Stimulated activated CD4-positive, alpha-beta T cell treated with anti-CD3 and anti-CD28 coated beads, Interleukin-1b, Interleukin-23, amount 100 ng/mL, for 1 hour (primary cell): Measurements from ENCODE around the gene NME3.

Experiments used
- DNase-seq, 2 donors: peaks; one replicate each; pipeline ENCODE4 v3.0.0-alpha.2; 2020; ENCODE audit warnings: low read depth in 2 of 2

NME3 gene

DNA sequence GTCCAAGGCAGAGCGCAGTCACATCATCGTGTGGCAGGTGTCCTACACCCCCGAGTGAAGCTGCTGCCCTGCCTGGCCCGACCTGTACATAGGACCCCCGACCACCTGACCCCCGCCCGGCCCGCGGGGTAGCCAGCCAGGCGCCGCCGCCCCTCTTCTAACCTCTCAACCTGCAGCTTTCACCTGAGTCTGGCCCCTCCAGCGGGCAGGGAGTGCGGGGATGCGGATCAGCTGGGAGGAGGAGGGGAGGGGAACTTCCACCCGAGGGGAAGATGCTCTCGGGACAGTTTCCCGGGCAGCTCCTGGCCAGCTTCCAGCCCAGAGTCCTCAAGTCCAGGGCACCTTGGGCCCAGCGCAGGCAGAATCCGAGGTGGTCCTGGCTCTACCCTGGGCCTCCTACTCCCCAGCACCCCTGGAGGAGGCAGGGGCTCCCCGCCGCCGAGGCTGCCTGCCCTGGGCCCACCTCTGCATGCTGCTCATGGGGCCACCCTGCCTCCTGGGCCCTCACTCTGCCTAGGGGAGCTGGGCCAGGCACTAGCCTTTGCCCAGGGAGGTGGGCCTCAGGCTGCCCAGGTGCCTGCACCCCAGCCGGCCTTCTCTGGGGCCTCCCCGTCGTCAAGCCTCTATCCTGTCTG, 2.5 kb downstream of the NME3 start:
- no peak for DNase-seq

DNA sequence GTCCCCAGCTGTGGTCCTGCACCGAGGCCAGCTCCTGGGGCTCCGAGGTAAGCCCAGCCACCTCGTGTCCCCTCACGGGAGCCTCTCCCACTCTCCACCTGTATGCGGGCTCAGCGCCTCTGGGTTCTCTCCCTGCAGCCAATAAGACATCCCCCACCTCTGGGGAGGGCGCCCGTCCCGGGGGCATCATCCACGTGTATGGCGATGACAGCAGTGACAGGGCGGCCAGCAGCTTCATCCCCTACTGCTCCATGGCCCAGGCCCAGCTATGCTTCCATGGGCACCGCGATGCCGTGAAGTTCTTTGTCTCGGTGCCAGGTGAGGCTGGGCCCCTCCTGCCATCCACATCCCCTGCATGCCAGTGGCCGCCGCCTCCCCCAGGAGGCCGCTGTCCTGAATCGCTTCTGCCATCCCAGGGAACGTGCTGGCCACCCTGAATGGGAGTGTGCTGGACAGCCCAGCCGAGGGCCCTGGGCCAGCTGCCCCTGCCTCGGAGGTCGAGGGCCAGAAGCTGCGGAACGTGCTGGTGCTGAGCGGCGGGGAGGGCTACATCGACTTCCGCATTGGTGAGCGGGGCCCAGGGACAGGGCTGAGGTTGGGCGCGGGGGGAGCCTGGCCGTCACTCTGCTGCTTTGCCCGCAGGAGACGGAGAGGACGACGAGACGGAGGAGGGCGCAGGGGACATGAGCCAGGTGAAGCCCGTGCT, 3.1 kb downstream of the NME3 start:
- no peak for DNase-seq

GRCh38 chr16:1767116-1767994, 4.0 kb downstream of the NME3 start:
- DNase-seq, result no peak

- DNase-seq, result no peak
These were observed 4.6 kb downstream of the NME3 start for GRCh38 chr16:1766701-1767100.

DNA sequence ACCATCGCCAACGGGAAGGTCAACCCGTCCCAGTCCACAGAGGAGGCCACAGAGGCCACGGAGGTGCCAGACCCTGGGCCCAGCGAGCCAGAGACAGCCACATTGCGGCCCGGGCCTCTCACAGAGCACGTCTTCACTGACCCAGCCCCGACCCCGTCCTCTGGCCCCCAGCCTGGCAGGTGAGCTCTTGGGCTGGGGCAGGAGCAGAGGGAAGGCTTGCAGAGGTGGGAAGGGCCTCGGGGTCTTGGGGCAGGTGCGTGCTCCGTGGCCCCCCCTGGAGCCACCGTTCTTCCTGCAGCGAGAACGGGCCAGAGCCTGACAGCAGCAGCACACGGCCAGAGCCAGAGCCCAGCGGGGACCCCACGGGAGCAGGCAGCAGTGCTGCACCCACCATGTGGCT, 5.1 kb downstream of the NME3 start:
- DNase-seq, result no peak

- DNase-seq, result no peak
These were observed 5.5 kb downstream of the NME3 start for GRCh38 chr16:1765826-1766225.

DNA sequence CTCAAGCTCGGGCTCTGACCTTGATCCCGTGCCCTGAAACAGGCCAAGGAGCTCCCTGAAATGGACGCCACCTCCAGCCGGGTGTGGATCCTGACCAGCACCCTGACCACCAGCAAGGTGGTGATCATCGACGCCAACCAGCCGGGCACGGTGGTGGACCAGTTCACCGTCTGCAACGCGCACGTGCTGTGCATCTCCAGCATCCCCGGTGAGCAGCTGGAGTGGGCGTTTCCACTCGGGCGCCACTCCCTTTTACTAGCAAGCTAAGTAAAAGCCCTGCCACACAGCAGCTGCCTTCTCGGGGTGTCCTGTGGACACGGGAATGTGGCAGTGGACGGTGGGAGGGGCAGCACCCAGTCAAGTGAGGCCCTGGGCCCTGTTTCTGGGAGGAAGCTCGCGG, 6.4 kb downstream of the NME3 start:
- no peak for DNase-seq

DNA sequence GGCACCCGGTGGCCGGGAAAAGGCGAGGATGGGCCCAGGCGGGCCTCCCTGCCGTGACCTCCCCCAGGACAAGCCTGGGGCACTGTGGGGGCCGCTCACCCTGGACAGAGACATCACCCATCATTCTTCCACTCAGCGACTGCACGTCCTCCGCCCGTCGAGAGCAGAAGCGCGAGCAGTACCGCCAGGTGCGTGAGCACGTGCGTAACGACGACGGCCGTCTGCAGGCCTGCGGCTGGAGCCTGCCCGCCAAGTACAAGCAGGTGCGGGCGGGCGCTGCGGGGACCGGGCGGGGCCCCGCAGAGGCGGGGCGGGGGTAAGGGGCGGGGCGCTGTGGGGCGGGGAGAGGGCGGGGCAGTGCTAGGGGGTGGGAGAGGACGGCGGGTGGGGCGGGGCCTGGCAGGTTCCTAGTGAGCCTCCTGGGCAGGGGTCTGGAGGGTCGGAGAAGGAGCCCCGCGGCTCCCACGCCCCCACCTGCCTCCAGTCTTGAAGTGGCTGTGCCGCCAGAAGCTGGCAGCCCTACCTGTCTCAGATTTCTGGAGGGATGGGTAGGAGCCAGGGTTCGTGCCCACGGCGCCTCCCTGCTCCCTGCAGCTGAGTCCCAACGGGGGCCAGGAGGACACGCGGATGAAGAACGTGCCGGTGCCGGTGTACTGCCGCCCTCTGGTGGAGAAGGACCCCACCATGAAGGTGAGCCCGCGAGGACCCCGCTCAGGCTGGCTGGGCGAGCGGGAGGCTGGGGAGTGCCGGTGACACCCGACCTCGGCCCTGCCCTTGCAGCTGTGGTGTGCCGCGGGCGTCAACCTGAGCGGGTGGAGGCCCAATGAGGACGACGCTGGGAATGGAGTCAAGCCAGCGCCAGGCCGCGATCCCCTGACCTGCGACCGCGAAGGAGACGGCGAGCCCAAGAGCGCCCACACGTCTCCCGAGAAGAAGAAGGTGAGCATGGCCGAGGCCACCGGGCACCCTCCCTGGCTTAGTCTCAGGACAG, 7.5 kb downstream of the NME3 start:
- DNase-seq, result no peak

GRCh38 chr16:1762879-1763520, 8.3 kb downstream of the NME3 start:
- DNase-seq, result no peak

DNA sequence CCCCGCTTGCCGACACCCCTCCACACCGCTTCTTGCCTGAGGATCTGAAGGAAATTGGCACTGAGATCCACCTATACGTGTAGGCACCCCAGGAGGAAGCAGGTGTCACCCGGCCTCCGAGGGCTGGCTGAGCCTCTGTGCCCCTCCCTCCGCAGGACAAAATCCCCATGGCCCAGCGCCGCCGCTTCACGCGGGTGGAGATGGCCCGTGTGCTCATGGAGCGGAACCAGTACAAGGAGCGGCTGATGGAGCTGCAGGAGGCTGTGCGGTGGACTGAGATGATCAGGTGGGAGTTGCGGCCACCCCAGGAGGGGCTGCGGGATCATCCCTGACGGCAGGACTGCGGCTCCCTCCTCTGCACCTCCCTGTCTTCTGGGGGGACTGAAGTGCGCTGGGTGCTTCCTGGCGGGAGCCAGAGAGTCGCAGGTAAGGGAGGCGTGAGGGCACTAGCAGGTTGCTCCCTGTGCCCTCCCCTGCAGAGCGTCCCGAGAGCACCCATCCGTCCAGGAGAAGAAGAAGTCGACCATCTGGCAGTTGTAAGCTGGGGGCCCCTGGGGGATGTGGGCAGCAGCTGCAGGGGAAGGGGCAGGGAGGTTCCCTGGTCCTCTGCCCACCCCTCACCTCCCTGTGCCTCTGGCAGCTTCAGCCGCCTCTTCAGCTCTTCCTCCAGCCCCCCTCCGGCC, 9.0 kb downstream of the NME3 start:
- no peak for DNase-seq

DNA sequence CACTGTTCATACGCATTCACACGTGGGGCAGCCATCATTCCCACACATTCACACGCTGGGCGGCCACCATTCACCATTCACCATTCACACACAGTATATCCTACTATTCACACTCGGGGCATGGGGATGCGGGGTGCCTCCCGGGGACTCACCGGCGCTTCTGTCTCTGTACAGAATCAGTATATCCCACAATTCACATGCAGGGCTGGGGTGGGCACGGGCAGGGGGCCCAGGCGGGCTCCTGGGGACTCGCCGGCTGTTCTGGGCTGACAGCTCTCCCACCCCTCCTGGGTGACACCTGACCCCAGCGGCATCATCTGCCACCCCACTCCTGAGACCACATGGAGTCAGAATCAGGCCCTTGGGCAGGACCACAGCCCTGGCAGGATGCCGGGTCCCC, 9.6 kb downstream of the NME3 start:
- DNase-seq, result no peak

DNA sequence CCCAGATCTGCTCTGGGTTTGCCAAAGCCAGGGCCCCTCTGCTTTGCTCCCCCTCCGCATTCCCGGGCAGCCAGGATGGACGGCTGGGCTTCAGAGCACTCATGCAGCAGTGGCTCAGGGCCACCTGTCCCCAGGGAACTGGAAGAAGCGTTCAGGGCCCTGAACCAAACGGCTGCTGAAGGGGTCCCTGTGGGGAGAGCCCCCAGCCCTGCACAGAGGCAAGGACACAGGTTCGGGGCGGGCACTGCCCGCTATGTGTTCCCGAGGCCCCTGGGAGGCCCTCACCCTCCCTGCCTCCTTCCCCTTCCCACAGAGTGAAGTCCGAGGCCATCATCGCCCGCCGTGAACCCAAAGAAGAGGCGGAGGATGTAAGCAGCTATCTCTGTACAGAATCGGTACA, 10.4 kb downstream of the NME3 start:
- no peak for DNase-seq

GRCh38 chr16:1759511-1759910, 11.8 kb downstream of the NME3 start:
- DNase-seq, result no peak

DNA sequence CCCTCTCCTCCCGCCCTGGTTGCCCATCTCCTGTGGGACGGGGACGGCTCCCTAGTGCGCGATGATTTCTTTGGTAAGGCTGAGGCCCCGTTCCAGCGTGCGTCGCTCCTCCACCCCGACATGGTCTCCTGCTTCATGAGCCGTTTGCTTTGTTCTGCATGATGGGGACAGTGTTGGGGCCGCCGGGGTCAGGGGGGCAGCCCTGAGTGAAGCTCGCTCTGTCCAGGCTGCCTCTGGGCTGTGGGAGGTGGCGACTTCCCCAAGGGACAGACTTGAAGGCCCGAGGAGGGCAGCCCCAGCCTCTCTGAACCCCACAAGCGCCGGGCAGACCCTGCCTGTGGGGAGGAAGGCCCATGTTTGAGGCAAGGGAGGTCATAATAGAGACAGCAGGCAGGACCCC, 12.4 kb downstream of the NME3 start:
- DNase-seq, result no peak

DNA sequence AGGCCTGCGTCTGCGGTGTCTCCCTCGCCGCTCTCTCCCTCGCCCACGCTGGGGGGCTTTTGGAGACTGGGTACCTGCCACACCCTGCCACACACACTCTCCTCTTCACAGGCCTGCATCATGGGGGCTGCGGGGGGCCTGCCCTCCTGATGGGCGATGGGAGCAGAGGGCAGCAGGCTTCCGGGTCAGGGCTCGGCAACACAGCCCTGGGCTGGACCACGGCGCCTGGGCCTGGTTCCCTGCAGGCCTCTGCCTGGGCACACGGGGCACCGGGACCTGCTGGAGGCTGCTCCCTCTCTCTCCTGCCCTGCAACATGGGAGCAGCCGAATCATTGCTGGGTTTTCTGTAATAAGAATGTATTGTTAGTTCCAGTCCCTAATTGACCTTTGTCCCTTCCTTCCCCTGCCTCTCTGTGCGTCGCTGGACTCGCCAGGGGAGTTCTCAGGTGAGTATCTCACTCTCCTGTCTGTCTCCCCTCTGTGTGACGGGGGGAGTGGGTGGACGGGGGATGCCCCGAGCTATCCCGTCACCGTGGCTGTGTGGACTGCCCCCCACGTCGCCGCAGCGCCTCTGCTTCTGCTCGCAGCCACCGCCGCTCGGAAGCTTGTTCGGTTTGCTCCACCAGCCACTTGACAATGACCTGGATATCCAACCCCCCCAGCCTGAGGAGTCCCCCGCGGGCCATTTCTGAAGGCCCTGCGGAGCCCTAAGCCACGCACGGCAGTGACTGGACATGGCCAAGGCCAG, 13.5 kb downstream of the NME3 start:
- DNase-seq, result no peak

DNA sequence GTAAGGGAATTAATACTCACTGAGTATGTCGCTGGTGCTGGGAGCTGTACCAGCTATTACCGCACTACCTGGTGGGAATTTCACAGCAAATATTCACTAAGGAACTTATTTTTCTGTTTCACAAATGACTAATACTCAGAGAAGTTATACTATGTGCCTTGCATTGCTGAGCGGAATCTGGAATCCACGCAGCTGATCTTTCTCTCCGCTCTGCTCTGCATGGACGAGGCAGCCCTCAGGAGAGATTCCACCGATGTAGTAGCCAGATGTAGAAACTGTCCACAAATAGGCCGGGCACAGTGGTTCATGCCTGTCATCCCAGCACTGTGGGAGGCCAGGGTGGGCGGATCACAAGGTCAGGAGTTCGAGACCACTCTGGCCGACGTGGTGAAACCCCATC, 17.1 kb downstream of the NME3 start:
- DNase-seq, result no peak

DNA sequence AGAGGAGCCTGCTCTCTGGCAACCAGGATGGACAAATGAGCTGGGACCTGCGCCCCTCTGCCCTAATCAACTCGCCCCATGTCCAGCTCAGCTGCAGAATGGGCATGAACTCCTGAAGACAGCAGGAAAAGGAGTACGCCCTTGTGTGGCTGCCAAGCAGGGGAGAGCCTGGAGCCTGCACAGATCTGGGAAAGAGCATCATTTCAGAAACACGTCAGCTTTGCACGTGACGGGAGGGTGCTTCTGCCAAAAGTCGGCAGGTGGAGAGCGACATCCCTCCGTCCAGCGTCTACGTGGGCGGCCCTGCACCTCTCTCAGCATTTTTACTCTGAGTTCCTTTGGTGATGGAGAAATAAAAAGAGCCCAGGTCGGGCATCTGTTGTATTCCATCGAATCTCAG, 18.5 kb downstream of the NME3 start:
- DNase-seq, result no peak

- no peak for DNase-seq
These were observed 19.4 kb downstream of the NME3 start for GRCh38 chr16:1751946-1752345.

GRCh38 chr16:1749152-1750117, 21.9 kb downstream of the NME3 start:
- no peak for DNase-seq
